ENCODE results near the gene FGF12. TPM values are rescaled to one million over a fixed set of nuclear protein-coding genes. Genes with fewer than 3 reads are reported as not detected.

The FGF12 gene
- polyA plus RNA-seq, 3 donors = not detected

- WGBS (ENCODE audit: insufficient coverage) = no CpG with 5 or more reads among the region's 6 CpGs
- Mint-ChIP-seq H3K27me3 (ENCODE audit: low read depth in 3 of 3) (peaks cover 0 to 1% (median 0%) of the 10 kb centered on the region in 3 donors), H3K36me3 (no peaks in the 10 kb centered on the region), H3K4me1 (no peaks in the 10 kb centered on the region), H3K9me3 (peaks cover 0 to 1% (median 0%) of the 10 kb centered on the region in 7 donors), H3K27ac (no peak overlapping the region), H3K4me3 (no peak overlapping the region)
- Histone ChIP-seq H4K20me1 (ENCODE audit: insufficient read depth, low read length) (no peaks in the 10 kb centered on the region), H3K4me1 (ENCODE audit: control insufficient read depth in 1 of 2, insufficient read depth in 2 of 2, low read length in 2 of 2) (no peaks in the 10 kb centered on the region), H3K9ac (ENCODE audit: insufficient read depth, low read length, poor library complexity, severe bottlenecking) (no peak overlapping the region), H3K27me3 (ENCODE audit: control insufficient read depth in 2 of 2, insufficient read depth in 2 of 2, low read length in 2 of 2) (no peaks in the 10 kb centered on the region), H3K27ac (ENCODE audit: low read depth in 1 of 2, low read length in 2 of 2) (no peak overlapping the region), H3K36me3 (replicated peaks in 1 of 2; ENCODE audit: control insufficient read depth in 1 of 2, insufficient read depth in 2 of 2, low read length in 2 of 2) (no peaks in the 10 kb centered on the region), H3K79me2 (ENCODE audit: insufficient read depth, low read length) (no peaks in the 10 kb centered on the region), H3K4me3 (replicated peaks in 1 of 3; ENCODE audit: low read depth in 2 of 3, low read length in 3 of 3) (no peak overlapping the region), H3K4me2 (replicated peaks; ENCODE audit: extremely low read depth, low read length, poor library complexity, severe bottlenecking) (no peak overlapping the region), H3K9me3 (replicated peaks in 1 of 2; ENCODE audit: control insufficient read depth in 1 of 2, insufficient read depth in 1 of 2, low read length in 2 of 2) (no peaks in the 10 kb centered on the region), H2AFZ (ENCODE audit: insufficient read depth, low read depth, low read length, poor library complexity, severe bottlenecking) (no peak overlapping the region)
- no peak for TF ChIP-seq CTCF (IDR thresholded peaks at IDR 0.05)
- intact Hi-C loops (cut with micrococcal nuclease) = no loop called here
- DNase-seq = no peak
Measured at GRCh38 chr3:192373032-192373431, 354.3 kb downstream of the FGF12 start.

- H3K27me3 Mint-ChIP-seq (ENCODE audit: low read depth in 3 of 3) = no peaks in the 10 kb centered on the region
- Histone ChIP-seq H3K36me3 (replicated peaks in 1 of 2; ENCODE audit: control insufficient read depth in 1 of 2, insufficient read depth in 2 of 2, low read length in 2 of 2) (no peaks in the 10 kb centered on the region), H3K9me3 (replicated peaks in 1 of 2; ENCODE audit: control insufficient read depth in 1 of 2, insufficient read depth in 1 of 2, low read length in 2 of 2) (no peaks in the 10 kb centered on the region), H3K9ac (ENCODE audit: insufficient read depth, low read length, poor library complexity, severe bottlenecking) (no peak overlapping the region), H4K20me1 (ENCODE audit: insufficient read depth, low read length) (no peaks in the 10 kb centered on the region), H3K4me3 (replicated peaks in 1 of 3; ENCODE audit: low read depth in 2 of 3, low read length in 3 of 3) (no peak overlapping the region), H3K4me2 (replicated peaks; ENCODE audit: extremely low read depth, low read length, poor library complexity, severe bottlenecking) (no peak overlapping the region), H2AFZ (ENCODE audit: insufficient read depth, low read depth, low read length, poor library complexity, severe bottlenecking) (no peak overlapping the region), H3K27me3 (ENCODE audit: control insufficient read depth in 2 of 2, insufficient read depth in 2 of 2, low read length in 2 of 2) (no peaks in the 10 kb centered on the region), H3K27ac (ENCODE audit: low read depth in 1 of 2, low read length in 2 of 2) (no peak overlapping the region), H3K4me1 (ENCODE audit: control insufficient read depth in 1 of 2, insufficient read depth in 2 of 2, low read length in 2 of 2) (no peaks in the 10 kb centered on the region), H3K79me2 (ENCODE audit: insufficient read depth, low read length) (no peaks in the 10 kb centered on the region)
- H3K9me3 Mint-ChIP-seq = no peaks in the 10 kb centered on the region
- DNase-seq = no peak
- H3K36me3 Mint-ChIP-seq = no peaks in the 10 kb centered on the region
- peak overlapping the region in 1 of 7 donors; percentile 5 for H3K27ac Mint-ChIP-seq
- WGBS (ENCODE audit: insufficient coverage) = 84% methylated on average over 2 of the region's 4 CpGs
- no peaks in the 10 kb centered on the region for H3K4me1 Mint-ChIP-seq
- TF ChIP-seq CTCF (IDR thresholded peaks at IDR 0.05) = no peak
- intact Hi-C loops (cut with micrococcal nuclease) = no loop called here
- no peak overlapping the region for H3K4me3 Mint-ChIP-seq
Measured at GRCh38 chr3:192372616-192373015, 354.7 kb downstream of the FGF12 start.

Data from CD14-positive monocyte (primary cell).